MM.1S (cell line): ENCODE measurements around the gene SLC28A3.

ENCODE experiments used
- EZH2 ChIP-seq: fragments of 300-600 bp; sonication (generic); optimal IDR thresholded peaks from 2 replicates; pipeline ENCODE3; 2017; ENCODE audit warnings: low read depth, mild to moderate bottlenecking, antibody characterized with exemption, low read length, mixed read lengths
- EZH2phosphoT487 ChIP-seq: fragments of 300-600 bp; sonication (generic); IDR thresholded peaks from 2 replicates; pipeline ENCODE4 v1.6.1; 2018; ENCODE audit warnings: antibody characterized with exemption, low read length
- TF ChIP-seq, protein P1 (sequence below): fragments of 300-600 bp; sonication (generic); IDR thresholded peaks from 2 replicates; pipeline ENCODE4 v1.5.1; 2016; ENCODE audit warnings: antibody characterized with exemption, low read length, mixed read lengths

DNA sequence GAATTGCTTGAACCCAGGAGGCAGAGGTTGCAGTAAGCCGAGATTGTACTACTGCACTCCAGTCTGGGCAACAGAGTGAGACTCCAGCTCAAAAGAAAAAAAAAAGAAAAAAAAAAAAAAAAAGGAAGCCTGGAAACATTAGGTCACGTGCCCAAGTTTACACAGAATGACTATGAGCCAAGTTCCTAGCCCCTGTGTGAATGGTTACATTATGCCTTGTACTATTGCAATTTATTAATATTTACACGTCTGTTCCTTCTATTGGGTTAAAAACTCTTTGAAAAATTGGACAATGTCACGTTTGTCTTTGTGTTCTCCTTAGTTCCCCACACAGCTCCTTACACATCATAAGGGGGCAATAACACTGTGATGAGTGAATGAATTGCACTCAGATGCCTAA is 33.5 kb upstream of the SLC28A3 start:
- TF ChIP-seq, protein P1, sequence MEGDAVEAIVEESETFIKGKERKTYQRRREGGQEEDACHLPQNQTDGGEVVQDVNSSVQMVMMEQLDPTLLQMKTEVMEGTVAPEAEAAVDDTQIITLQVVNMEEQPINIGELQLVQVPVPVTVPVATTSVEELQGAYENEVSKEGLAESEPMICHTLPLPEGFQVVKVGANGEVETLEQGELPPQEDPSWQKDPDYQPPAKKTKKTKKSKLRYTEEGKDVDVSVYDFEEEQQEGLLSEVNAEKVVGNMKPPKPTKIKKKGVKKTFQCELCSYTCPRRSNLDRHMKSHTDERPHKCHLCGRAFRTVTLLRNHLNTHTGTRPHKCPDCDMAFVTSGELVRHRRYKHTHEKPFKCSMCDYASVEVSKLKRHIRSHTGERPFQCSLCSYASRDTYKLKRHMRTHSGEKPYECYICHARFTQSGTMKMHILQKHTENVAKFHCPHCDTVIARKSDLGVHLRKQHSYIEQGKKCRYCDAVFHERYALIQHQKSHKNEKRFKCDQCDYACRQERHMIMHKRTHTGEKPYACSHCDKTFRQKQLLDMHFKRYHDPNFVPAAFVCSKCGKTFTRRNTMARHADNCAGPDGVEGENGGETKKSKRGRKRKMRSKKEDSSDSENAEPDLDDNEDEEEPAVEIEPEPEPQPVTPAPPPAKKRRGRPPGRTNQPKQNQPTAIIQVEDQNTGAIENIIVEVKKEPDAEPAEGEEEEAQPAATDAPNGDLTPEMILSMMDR, result no peak
- TF ChIP-seq EZH2 (no peak), EZH2phosphoT487 (no peak)
